ENCODE results near the gene ANKS1B.

ANKS1B gene

DNA sequence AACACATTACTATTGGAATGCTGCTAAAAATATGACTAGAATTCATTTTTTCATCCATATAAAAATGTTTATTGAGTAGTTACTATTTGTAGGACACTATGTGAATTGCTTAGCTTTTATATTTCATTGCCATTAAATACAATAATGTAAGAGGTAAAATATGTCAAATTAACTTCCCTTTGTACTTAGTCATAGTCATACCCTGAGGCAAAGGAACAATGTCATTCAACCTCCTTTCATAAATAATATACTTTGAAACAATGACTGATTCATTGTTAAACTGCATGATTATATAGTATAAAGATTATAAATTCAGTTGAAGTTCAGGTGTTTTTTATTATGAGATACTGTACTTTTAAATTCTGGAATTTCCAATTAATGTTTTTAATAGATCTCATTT, 232.0 kb downstream of the ANKS1B start:
- TF ChIP-seq, protein P1, sequence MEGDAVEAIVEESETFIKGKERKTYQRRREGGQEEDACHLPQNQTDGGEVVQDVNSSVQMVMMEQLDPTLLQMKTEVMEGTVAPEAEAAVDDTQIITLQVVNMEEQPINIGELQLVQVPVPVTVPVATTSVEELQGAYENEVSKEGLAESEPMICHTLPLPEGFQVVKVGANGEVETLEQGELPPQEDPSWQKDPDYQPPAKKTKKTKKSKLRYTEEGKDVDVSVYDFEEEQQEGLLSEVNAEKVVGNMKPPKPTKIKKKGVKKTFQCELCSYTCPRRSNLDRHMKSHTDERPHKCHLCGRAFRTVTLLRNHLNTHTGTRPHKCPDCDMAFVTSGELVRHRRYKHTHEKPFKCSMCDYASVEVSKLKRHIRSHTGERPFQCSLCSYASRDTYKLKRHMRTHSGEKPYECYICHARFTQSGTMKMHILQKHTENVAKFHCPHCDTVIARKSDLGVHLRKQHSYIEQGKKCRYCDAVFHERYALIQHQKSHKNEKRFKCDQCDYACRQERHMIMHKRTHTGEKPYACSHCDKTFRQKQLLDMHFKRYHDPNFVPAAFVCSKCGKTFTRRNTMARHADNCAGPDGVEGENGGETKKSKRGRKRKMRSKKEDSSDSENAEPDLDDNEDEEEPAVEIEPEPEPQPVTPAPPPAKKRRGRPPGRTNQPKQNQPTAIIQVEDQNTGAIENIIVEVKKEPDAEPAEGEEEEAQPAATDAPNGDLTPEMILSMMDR (IDR thresholded peaks at IDR 0.05; ENCODE audit: control insufficient read depth, extremely low read depth, insufficient read depth) = no peak
- no peak overlapping the region for H3K4me3 ChIP-seq (ENCODE audit: low read depth, low read length)
- DNase-seq (ENCODE audit: low read depth) = no peak

DNA sequence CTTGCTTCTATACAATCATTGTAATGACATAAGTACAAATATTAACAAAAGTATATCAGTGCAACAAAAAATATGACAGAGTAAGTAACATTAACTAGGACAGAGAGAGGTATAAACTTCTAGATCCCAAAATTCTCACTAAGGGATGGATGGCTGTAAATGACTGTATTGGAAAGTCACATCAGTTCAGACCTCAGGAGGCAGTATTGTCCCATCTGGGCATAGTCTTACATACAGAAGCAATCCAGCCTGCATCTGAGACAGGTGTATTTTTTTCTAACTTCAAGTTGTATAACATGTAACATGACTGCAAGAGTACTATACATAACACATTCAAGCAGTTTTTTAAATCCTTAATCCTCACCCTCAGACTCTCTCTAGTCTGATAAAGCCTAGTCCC, 238.2 kb downstream of the ANKS1B start:
- H3K4me3 ChIP-seq (ENCODE audit: low read depth, low read length) = no peak overlapping the region
- DNase-seq (ENCODE audit: low read depth) = no peak
- TF ChIP-seq, protein P1 (IDR thresholded peaks at IDR 0.05; ENCODE audit: control insufficient read depth, extremely low read depth, insufficient read depth) = peak; percentile 32

DNA sequence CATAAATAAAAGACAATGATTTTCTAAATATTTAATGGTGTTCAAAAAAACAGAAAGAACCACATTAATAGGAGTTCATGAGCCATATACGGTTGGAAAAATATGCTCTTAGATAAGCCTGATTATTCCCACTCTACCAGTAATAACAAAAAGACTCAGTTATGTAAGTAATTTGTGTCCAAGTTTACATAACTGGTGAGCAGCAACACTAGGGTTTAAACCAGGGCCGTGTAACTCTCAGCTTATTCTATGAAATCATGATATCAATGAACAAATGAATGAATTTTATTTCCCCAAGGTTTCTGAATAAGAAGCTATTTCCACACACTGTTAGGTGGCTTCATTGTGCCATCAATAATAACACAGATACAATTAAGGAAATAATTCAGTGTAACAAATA, 238.8 kb downstream of the ANKS1B start:
- DNase-seq (ENCODE audit: low read depth) = no peak
- H3K4me3 ChIP-seq (ENCODE audit: low read depth, low read length) = no peak overlapping the region
- TF ChIP-seq, protein P1 (IDR thresholded peaks at IDR 0.05; ENCODE audit: control insufficient read depth, extremely low read depth, insufficient read depth) = no peak

DNA sequence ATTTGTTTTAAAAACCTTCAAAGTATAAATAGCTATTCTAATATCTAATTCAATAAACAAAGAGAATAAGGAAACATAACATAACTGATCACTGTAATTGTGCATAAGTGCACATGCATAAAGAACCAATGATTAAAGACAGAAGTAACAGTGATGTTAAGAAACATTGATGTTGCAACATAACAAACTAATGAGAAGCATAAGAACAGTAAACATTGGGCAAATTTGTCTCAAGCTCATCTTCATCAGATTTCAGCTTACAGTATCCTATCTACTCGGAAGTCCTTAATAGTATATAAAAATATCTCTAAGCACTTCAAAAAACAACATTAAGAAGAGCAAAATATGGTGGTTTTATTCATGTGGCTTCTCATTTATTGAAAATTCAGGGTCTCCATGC, 239.6 kb downstream of the ANKS1B start:
- no peak overlapping the region for H3K4me3 ChIP-seq (ENCODE audit: low read depth, low read length)
- no peak for DNase-seq (ENCODE audit: low read depth)
- TF ChIP-seq, protein P1 (IDR thresholded peaks at IDR 0.05; ENCODE audit: control insufficient read depth, extremely low read depth, insufficient read depth) = no peak

DNA sequence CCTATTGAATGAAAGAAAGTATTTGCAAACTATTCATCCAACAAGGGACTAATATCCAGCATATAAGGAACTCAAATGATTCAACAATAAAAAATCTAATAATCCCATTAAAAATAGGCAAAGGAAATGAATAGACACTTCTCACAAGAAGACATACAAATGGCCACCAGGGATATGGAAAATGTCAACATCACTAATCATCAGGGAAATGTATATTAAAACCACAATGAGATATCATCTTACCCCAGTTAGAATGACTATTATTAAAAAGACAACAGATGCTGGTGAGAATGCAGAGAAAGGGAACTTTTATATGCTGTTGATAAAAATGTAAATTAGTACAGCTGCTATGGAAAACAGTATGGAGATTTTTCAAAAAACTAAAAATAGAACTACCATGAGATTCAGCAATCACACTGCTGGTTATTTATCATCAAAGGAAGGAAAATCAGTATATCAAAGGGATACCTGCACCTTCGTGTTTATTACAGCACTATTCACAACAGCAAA, 247.9 kb downstream of the ANKS1B start:
- DNase-seq (ENCODE audit: low read depth) = no peak
- H3K4me3 ChIP-seq (ENCODE audit: low read depth, low read length) = no peak overlapping the region
- TF ChIP-seq, protein P1 (IDR thresholded peaks at IDR 0.05; ENCODE audit: control insufficient read depth, extremely low read depth, insufficient read depth) = no peak

DNA sequence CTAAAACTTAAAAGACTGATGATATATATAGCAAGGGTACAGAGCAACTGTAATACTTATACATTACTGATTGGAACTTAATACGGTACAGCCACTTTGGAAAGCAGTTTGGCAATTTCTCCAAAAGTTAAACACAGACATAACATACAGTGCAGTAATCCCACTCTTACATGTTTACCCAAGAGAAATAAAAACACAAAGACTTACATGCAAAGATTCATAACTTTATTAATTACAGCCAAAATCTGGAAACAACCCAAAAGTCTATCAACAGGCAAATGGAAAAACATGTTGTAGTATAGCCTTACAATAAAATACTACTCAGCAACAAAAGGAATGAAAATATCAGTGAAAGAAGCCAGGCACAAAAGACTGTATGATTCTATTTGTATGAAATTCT, 252.6 kb downstream of the ANKS1B start:
- DNase-seq (ENCODE audit: low read depth) = peak; percentile 91
- TF ChIP-seq, protein P1 (IDR thresholded peaks at IDR 0.05; ENCODE audit: control insufficient read depth, extremely low read depth, insufficient read depth) = no peak
- no peak overlapping the region for H3K4me3 ChIP-seq (ENCODE audit: low read depth, low read length)
